ENCODE measurements around the gene TOP2A.

DNA sequence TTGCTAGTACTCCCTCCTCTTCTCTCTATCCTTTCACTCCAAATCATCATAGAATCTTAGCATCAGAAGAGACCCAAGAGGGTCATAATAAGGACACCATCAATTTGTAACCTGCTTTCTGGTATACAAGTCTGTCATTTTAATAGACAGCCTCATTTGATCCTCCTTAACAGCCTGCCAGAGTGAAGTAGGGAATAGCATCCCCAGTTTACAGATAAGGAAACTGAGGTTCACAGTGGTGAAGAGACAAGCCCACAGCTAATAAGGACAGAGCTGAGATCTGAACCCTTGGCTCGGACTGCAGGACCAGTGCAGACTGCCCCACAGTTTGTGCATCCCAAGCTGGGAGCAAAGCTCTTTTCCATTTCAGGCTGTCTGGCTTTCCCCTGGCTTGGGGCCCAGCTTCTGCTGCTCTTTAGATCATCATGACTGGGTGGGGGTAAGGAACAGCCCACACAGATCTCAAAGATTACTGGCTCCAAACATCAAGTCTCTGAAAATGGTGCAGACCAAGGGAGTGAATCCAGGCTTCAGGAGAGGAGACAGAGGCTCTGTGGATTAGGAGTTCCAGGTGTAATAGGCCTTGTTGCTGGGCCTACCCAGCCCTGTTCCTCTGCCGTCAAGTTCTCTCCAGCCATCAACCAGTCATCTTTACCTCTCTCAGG is 15.3 kb upstream of the TOP2A start:
- no peak for TF ChIP-seq POLR2AphosphoS5 (IDR thresholded peaks at IDR 0.05)
- TF ChIP-seq, protein P1, sequence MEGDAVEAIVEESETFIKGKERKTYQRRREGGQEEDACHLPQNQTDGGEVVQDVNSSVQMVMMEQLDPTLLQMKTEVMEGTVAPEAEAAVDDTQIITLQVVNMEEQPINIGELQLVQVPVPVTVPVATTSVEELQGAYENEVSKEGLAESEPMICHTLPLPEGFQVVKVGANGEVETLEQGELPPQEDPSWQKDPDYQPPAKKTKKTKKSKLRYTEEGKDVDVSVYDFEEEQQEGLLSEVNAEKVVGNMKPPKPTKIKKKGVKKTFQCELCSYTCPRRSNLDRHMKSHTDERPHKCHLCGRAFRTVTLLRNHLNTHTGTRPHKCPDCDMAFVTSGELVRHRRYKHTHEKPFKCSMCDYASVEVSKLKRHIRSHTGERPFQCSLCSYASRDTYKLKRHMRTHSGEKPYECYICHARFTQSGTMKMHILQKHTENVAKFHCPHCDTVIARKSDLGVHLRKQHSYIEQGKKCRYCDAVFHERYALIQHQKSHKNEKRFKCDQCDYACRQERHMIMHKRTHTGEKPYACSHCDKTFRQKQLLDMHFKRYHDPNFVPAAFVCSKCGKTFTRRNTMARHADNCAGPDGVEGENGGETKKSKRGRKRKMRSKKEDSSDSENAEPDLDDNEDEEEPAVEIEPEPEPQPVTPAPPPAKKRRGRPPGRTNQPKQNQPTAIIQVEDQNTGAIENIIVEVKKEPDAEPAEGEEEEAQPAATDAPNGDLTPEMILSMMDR (IDR thresholded peaks at IDR 0.05), result no peak
- TF ChIP-seq POLR2A (IDR thresholded peaks at IDR 0.05), result no peak
